Kidney capillary endothelial cell (primary cell): ENCODE results near the gene TMEM138.
"Not testable (repeated sequence)": the region's sequence is repeated elsewhere in the genome, so short reads cannot be mapped to it uniquely, and the experiment has no call there.

ENCODE experiments used
- DNase-seq: peaks from one replicate; pipeline ENCODE4 v3.0.0-alpha.2; 2018; ENCODE audit warnings: low spot score

Gene TMEM138

DNA sequence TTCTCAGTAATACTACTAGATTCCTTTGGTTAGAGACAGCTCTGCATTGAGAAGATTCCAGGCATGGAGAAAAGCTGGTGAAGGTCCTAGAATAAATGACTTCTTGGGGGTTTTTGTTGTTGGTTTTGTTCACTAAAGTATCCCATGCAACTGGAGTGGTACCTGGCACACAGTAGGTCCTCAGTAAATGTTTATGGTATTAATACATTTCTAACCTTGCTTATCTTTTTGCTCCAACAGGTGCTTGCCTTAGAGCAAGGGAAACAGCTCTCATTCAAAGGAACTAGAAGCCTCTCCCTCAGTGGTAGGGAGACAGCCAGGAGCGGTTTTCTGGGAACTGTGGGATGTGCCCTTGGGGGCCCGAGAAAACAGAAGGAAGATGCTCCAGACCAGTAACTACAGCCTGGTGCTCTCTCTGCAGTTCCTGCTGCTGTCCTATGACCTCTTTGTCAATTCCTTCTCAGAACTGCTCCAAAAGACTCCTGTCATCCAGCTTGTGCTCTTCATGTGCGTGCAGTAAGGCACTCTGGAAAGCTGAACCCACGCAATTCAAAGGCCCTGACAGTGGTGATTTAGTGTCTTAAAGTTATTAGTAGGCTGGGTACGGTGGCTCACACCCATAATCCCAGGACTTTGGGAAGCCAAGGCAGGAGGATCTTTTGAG, 2.0 kb downstream of the TMEM138 start:
- no peak for DNase-seq

DNA sequence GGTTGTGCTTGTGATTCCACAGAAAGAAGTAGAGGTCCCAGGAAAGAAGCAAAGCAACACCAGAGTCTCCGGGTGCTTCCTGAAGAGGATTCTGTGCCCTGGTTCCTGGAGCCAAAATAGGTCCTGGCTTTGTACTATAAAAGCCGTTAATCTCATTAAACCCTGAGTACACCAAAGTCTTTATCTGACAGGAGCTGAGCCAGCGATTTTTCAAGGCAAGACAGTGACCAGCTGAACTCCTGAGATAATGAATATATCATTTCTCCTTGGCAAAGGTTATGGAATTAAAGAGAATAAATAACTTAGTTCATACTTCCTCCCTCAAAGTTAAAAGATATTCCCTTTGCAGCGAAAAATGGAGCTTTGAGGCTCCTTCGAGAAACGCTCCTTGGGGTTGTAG, 5.2 kb downstream of the TMEM138 start:
- DNase-seq = no peak

DNA sequence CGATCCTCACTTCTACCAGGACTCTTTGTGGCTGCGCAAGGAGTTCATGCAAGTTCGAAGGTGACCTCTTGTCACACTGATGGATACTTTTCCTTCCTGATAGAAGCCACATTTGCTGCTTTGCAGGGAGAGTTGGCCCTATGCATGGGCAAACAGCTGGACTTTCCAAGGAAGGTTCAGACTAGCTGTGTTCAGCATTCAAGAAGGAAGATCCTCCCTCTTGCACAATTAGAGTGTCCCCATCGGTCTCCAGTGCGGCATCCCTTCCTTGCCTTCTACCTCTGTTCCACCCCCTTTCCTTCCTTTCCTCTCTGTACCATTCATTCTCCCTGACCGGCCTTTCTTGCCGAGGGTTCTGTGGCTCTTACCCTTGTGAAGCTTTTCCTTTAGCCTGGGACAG, 6.5 kb downstream of the TMEM138 start:
- no peak for DNase-seq

DNA sequence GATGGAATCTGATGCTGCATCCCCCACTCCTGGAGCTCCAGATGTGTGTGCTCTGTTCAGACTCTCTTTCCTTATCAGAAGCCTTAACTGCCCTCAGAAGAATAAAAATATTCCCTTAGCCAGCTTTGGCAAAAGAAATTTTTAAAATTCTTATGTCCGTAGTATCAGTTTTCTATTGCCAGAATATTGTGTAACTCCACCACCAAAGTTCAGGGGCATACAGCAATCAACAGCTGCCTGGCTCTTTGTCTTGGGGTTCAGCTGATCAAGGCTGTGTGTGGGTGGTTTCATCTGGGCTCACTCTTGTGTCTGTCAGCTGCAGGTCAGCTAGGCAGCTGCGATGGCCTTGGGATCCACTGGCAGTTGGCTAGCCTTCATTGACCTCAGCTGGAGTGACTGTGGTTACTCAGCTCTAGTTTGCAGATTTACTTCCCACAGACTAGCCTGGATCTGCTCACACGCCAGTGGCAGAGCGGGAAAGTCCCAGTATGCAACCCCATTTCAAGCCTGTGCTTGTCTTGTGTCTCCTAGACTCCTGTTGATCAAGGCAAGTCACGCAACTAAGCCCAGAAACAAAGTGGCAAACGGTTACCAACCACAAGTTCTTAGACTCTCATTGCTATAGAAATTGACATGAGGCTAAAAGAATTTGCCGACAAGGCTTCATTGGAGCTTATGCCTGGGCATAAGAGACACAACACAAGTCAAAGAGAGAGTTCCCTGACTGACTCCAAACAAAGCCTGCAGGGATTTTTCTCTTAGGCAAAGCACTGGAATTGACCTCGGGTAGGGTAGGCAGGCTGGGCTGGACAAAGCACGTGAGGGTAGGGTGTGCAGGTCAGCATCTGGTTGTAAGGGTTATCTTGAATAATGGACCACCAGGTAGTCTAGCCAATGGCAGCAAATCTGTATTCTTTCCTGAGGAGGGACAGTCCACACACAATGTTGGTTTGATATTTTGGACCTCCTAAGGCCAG, 7.5 kb downstream of the TMEM138 start:
- no peak for DNase-seq

DNA sequence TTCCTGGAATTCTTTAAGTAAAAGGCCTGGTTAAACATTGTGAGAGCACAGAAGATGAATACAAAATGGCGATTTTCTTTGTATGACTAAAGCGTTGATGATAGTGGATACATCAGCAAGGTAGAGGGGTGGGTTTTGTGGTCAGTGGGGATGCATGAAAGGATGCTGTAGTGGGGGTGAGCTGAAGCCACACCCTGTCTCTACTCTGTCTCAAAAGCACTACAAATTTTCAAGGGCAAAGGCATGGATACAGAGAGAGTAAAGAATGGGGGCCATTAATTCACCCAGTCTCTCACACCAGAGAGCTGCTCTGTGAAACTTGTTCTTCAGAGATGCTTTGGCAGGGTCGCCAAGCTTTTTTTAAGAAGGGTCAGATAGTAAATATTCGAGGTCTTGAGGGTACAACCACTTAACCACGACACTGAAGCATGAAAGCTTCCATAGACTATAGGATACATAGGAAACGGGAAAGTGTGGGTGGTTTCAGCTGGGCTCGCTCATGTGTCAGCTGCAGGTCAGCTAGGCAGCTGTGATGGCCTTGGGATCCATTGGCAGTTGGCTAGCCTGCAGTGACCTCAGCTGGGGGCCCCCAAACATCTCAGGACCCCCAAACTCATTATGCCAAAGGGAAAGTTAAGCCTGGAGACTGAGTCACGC, 8.3 kb downstream of the TMEM138 start:
- DNase-seq = no peak

DNA sequence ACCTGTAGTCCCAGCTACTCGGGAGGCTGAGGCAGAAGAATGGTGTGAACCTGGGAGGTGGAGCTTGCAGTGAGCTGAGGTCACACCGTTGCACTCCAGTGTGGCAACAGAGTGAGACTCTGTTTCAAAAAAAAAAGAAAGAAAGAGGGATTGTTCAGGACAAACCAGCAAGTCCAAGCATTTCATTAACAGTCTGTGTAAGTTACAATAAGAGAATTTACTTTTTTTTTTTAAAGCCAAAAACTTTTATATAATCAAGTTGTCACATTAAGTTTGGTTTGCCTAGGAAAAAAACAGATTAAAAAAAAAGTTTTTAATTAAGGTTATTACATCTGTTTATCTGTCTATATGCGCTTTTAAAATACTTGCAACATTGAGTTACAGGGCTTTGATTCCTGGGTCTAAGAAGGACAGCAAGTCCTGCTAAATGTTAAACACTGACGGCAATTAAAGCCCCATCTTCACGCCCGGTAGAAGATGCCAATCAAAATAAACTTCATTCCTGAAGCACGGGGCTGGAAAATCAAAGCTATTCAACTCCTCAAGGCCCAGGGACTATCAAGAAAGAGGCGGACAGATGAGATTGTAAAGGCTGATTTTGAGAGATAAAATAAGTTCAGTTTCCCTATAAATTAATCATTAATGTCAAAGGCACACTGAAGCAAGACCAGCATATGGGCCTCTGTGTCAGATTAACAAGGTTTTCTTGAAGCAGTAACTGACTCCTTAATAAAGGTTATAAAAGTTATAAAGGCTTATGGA, 10.7 kb downstream of the TMEM138 start:
- no peak for DNase-seq

DNA sequence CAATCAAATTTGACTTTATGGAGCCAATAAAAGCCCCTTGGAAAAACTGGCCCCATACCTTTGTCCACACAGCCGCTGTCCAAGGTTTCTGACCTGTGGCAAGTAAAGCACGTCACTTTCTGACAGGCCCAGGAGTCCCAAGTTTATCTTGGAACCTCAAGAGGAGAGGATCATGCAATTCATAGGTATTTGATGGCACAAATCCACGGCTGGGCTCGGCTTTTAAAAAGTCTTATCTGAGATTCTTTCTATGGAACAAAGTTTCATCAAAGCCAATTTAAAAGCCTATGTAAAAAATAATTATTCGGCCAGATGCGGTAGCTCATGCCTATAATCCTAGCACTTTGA, 13.6 kb downstream of the TMEM138 start:
- no peak for DNase-seq

DNA sequence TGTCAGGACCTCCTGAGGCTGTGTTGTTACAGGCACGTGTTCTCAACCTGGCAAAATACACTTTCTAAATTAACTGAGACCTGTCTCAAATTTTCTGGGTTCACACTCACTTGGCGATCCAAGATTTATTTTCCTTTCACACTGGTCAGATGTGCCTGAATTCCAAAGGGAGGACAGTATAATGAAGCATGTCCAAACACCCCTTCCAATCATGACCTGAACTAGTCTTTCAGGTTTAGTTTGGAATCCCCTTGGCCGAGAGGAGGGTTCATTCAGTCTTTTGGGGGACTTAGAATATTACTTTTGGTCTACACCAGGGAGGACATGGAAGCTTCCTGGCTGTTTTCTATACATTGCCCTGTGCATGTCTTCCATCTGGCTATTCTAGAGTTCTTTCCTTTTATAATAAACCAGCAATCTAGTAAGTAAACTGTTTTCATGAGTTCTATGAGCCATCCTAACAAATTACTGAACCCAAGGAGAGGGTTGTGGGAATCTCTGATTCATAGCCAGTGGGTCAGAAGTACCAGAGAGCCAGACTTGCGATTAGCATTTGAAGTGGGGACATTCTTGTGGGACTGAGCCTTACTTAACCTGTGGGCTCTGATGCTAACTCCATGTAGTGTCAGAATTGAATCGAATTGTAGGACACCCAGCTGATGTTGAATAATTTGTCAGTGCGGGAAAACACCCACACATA, 15.4 kb downstream of the TMEM138 start:
- DNase-seq = no peak

DNA sequence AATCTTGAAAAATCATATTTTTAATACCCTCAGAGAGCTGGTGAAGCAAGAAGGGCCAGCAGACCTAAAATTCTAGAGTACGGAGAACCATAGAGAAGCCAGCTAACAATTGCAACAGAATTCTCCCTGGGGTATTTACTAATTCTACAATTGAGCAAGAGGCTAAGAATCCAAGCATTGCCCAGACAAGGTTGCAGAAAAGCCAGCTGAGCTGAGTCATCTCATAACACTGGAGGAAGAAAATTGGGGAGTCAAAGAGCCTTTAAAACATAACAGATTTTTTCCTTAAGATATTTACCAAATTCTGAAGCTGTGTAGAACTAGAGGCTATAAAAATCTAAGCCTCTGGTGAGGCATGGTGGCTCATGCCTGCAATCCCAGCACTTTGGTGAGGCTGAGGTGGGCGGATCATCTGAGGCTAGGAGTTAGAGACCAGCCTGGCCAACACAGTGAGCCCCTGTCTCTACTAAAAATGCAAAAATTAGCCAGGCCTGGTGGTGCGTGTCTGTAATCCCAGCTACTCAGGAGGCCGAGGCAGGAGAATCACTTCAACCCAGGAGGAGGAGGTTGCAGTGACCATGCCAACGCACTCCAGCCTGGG, 16.6 kb downstream of the TMEM138 start:
- DNase-seq = no peak

DNA sequence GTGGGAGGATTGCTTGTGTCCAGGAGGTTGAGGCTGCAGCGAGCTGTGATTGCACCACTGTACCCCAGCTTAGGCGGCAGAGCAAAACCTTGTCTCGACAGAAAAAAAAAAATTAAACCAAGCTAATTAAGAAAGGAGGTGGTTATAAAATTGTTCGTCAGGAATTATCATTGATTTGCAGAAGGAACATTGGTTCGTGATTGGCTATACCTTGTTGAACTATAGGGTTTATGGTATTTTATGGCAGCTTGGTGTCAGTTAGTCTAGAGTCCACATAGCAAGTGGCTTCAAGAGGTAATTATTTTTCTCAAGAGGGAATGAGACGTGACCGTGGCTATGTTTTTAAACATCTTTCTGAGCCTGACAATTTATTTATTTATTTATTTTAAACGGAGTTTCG, 18.7 kb downstream of the TMEM138 start:
- DNase-seq = no peak

DNA sequence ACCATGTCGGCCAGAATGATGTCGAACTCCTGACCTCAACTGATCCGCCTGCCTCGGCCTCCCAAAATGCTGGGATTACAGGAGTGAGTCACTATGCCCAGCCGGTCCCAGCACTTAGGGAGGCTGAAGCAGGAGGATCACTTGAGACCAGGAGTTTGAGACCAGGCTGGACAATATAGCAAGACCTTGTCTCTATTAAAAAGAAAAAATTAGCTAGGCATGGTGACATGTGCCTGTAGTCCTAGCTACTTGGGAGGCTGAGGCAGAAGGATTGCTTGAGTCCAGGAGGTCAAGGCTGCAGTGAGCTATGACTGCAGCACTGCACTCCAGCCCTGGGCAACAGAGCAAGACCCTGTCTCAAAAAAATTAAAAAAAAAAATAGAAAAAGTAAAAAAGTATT, 21.7 kb downstream of the TMEM138 start:
- DNase-seq = not testable (repeated sequence)

DNA sequence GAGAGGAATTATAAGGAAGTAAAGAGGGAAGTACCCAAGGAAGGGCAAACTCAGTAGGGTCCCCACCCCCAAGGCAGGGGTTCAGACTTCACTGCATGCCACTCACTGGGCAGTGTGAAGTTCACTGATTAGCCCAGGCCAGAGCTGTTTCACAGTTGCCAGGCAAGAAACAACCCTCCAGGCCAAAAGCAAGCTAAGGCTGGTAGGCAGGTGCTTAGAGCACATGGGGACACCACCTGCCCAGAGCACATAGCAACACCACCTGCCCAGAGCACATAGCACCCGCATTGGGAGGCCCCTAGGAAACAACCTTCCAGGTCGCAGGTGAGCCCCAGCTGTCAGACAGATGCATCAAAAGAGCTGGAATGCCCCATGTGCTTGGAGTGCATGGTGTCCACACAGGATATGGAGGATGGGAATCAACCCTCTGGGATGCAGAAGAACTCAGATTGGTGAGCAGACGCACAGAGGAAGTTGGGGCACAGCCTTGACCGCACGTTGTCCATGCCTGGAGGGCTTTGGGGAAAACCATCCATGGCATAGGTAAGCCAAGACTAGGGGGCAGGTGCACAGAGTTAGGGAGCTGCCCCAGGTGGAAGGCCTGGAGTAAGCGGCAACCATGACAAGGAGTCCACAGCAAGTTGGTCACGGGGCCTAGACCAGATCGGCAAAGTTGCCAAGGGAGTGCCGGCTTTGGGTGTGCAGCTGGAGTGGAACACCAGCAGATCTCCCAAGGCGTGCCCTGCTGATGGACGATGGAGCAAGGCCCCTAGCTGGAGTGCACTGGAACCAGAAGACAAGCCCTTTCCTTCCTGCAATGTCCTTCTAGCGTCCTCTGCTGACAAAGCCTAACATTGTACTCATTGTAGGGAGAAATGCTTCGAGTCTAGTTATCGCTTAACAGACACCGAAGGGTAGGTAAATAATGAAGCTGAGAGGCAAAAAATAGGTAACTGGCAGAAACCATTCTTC, 22.4 kb downstream of the TMEM138 start:
- DNase-seq = no peak

DNA sequence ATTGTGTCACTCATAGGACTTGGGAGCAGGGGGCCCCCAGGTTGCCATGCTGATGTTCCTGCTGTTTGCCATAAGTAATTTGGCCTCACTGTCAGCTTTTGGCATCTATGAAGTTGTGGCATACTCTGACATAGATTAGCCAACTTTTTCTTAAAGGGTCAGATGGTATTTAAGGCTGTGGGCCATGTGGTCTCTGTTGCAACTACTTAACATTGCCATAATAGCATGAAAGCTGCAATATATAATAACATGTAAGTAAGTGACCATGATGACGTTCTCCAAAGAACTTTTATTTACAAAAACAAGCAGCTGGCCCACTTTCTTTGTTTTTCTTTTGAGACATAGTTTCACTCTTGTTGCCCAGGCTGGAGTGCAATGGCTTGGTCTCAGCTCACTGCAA, 28.0 kb downstream of the TMEM138 start:
- DNase-seq = no peak

DNA sequence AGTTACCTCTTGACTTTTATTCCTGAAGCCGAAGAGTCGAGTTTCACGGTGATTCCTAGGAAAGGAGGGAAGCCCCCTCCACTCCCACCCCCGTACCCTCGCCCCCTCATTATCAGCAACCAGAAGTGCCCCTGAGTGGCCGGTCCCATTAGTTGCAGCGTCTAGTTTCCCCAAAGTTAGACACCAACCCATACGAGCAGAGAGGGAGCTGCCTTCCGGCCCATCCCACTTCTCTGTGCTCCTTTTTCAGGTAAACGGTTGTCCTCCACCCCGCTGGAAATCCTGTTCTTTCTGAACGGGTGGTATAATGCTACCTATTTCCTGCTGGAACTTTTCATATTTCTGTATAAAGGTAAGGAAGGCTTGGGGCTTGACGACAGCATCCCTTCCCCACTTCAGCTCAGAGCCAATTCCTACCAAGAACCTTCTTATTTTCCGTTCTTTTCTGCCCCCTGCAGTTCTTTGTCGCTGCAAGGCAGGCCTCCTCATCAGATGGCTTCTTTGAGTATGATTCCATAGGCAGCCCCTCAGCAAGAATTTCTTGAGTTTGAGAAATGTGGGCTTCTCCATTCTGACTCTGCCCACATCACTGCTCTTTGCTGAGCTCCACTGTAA, 30.9 kb downstream of the TMEM138 start:
- DNase-seq = no peak

DNA sequence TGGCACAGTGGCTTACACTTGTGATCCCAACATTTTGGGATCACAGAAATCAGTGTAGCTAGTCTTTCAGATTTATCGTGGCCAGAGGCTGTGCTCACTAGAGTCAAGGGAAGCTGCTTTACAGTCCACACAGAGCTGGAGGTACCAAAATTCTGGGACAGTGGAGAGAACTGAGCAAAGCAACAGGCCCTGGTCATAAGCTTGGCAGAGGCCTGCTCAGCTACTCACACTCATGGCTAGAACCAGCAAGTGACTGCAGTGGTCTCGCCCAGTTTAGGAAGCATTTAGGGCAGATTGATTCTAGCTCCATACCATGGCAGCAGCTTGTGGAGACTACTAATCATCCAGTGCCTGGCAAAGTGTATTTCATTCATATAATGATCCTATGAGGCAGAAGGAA, 39.0 kb downstream of the TMEM138 start:
- DNase-seq = no peak

DNA sequence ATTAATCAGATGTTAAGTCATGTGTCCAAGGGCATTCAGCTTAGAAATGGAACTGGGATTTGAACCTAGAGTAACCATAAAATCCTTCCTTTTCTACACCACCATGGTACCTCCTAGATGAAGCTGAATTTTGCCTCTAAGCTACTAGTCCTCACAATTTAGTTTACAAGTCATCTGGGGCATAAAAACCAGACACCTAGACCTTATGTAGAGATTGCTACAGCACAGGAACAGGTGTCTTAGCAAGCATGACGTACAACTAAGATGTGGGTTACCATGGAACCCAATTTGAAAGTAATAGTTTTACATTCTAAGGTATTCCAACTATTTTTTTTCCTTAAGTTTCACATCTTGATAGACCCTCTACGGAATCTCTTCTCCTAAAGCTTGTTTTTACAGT, 39.4 kb downstream of the TMEM138 start:
- DNase-seq = no peak

DNA sequence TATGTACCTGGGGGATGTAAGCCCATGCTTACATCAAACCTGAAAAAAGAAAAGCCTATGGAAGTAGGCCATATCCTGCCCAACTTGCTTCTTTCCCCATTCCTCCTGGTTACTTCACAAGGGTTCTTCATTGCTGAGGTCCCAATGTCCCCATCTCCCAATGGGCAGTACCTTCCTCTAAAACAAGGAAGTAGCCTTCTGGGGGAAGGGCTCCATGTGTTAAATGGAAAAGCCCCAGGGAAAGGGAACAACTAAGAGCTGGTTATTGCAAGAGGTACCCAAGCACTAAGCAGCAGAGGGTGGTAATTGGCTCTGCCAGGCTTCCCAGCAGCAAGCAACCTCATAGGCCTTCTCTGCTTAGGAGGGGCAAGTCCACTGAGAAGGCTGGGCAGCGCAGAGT, 41.5 kb downstream of the TMEM138 start:
- no peak for DNase-seq

DNA sequence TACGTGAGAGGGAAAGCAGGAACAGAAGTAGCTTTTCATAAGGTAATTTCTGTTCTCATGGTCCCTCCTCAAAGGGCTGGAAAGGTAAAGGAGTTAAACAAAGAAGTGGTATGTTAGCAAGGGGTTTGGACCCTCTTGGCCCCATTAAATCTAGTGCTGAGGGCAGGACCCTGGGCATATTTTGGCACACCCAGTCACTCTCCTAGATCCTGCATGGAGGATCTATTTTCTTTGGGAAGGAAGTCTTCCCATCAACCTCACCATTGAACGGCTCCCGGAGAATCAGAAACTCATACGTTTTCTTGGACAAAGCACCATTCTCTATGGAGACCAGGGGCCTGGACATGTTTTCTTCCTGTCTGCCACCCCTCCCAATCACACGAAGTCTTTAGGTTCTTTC, 41.9 kb downstream of the TMEM138 start:
- DNase-seq = no peak

DNA sequence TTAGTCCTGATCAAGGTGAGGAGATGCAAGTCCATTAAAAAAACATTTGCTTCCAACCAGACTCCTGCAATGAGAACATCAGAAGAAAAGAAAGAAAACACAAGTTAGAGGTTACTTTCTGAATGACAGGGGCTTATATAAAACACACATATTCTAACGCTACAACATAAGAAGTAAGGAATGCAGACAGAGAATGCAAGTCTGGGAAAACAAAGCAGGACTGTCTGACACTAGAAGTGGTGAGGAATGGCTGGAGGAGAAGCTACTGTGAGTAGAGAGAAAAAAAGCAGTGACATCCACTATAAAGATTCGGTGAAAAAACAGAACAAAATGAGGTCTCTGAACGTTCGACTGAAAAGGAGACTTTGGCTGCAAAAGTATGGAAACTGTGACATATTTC, 42.5 kb downstream of the TMEM138 start:
- no peak for DNase-seq

DNA sequence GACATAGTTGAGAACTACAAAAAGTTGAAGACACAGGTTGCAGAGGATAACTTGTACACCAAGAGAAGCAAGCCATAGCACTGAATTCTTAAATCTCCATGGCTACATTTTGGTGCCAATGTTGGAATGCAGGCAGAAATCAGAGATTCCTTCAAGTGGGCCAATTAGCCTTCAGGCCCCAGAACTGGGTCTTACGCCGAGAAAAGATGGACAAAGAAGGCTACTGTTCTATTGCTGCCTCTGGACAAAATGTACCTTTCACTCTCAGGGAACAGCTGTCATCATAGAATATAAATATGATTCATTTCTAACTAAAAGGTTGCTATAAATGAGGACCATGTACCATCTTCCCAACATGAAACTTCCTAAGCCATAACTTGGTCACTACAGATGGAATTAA, 43.9 kb downstream of the TMEM138 start:
- no peak for DNase-seq
